SK-N-SH treated with all-trans-retinoic acid at 6 μM for 48 hours (cell line): ENCODE results near the gene RB1.

ENCODE experiments used
- ATAC-seq: fragments of 200-7000 bp; cut with Tn5 transposase; 3 replicates; pipeline ENCODE4 v1.9.1; 2020; ENCODE audit warnings: mild to moderate bottlenecking, moderate library complexity
- ARNTL ChIP-seq: fragments of 450-650 bp; formaldehyde crosslinking; IDR thresholded peaks from 2 replicates; pipeline ENCODE4 v1.5.0; 2020; ENCODE audit warnings: low read depth, mild to moderate bottlenecking, moderate library complexity, borderline replicate concordance
- BACH2 ChIP-seq: fragments of 250-450 bp; sonication (Bioruptor Pico); IDR thresholded peaks from 2 replicates; pipeline ENCODE4 v1.9.0; 2021; ENCODE audit warnings: mild to moderate bottlenecking, borderline replicate concordance
- CSDC2 ChIP-seq: fragments of 250-450 bp; sonication (Bioruptor Pico); IDR thresholded peaks from 2 replicates; pipeline ENCODE4 v1.5.0; 2020; ENCODE audit warnings: mild to moderate bottlenecking, moderate library complexity
- GLIS3 ChIP-seq: fragments of 250-450 bp; sonication (Bioruptor Pico); IDR thresholded peaks from 2 replicates; pipeline ENCODE4 v1.5.0; 2020; ENCODE audit warnings: mild to moderate bottlenecking, moderate library complexity
- ISL1 ChIP-seq: fragments of 250-450 bp; sonication (Bioruptor Pico); IDR thresholded peaks from 2 replicates; pipeline ENCODE4 v2.1.2; 2022; ENCODE audit warnings: mild to moderate bottlenecking, moderate library complexity
- OSR1 ChIP-seq: fragments of 250-450 bp; sonication (Bioruptor Pico); IDR thresholded peaks from 2 replicates; pipeline ENCODE4 v1.8.0; 2022; ENCODE audit warnings: moderate library complexity, mild to moderate bottlenecking, inconsistent platforms
- PPARA ChIP-seq: fragments of 250-450 bp; sonication (Bioruptor Pico); IDR thresholded peaks from 2 replicates; pipeline ENCODE4 v1.5.0; 2020; ENCODE audit warnings: mild to moderate bottlenecking, borderline replicate concordance
- RARB ChIP-seq: fragments of 250-450 bp; sonication (Bioruptor Pico); IDR thresholded peaks from 2 replicates; pipeline ENCODE4 v1.8.0; 2021; ENCODE audit warnings: mild to moderate bottlenecking, moderate library complexity
- TCF4 ChIP-seq: fragments of 250-450 bp; sonication (Bioruptor Pico); IDR thresholded peaks from 2 replicates; pipeline ENCODE4 v1.8.0; 2021; ENCODE audit warnings: mild to moderate bottlenecking, moderate library complexity, borderline replicate concordance
- TOX ChIP-seq: fragments of 250-450 bp; sonication (Bioruptor Pico); IDR thresholded peaks from 2 replicates; pipeline ENCODE4 v1.8.0; 2021; ENCODE audit warnings: mild to moderate bottlenecking, moderate library complexity, borderline replicate concordance
- ZC3H10 ChIP-seq: fragments of 250-450 bp; sonication (Bioruptor Pico); IDR thresholded peaks from 2 replicates; pipeline ENCODE4 v1.5.1; 2021; ENCODE audit warnings: mild to moderate bottlenecking, moderate library complexity
- ZFP3 ChIP-seq: fragments of 250-450 bp; sonication (Bioruptor Pico); IDR thresholded peaks from 2 replicates; pipeline ENCODE4 v1.5.0; 2020; ENCODE audit warnings: mild to moderate bottlenecking, moderate library complexity
- ZNF565 ChIP-seq: fragments of 450-650 bp; formaldehyde crosslinking; conservative IDR thresholded peaks from 2 replicates; pipeline ENCODE4 v1.5.0; 2020; ENCODE audit warnings: low read depth, mild to moderate bottlenecking, moderate library complexity
- ZNF70 ChIP-seq: fragments of 450-650 bp; formaldehyde crosslinking; IDR thresholded peaks from 2 replicates; pipeline ENCODE4 v1.5.0; 2020; ENCODE audit warnings: mild to moderate bottlenecking, moderate library complexity
- ZNF8 ChIP-seq: fragments of 450-650 bp; formaldehyde crosslinking; IDR thresholded peaks from 2 replicates; pipeline ENCODE4 v1.5.0; 2020; ENCODE audit warnings: mild to moderate bottlenecking, moderate library complexity
- TF ChIP-seq, protein P1 (sequence below): fragments of 250-450 bp; sonication (Bioruptor Pico); IDR thresholded peaks from 2 replicates; pipeline ENCODE4 v1.5.1; 2021; ENCODE audit warnings: mild to moderate bottlenecking, moderate library complexity
- TF ChIP-seq, protein P2 (sequence below): fragments of 250-450 bp; sonication (Bioruptor Pico); IDR thresholded peaks from 2 replicates; pipeline ENCODE4 v1.8.0; 2020; ENCODE audit warnings: mild to moderate bottlenecking, moderate library complexity, borderline replicate concordance
- TF ChIP-seq, protein P3 (sequence below): fragments of 250-450 bp; sonication (Bioruptor Pico); IDR thresholded peaks from 2 replicates; pipeline ENCODE4 v1.5.0; 2020; ENCODE audit warnings: mild to moderate bottlenecking, moderate library complexity
- TF ChIP-seq, protein P4 (sequence below): fragments of 250-450 bp; sonication (Bioruptor Pico); IDR thresholded peaks from 2 replicates; pipeline ENCODE4 v1.8.0; 2021; ENCODE audit warnings: low read depth, mild to moderate bottlenecking, moderate library complexity, borderline replicate concordance
- TF ChIP-seq, protein P5 (sequence below): fragments of 250-450 bp; sonication (Bioruptor Pico); IDR thresholded peaks from 2 replicates; pipeline ENCODE4 v1.5.1; 2020; ENCODE audit warnings: low read depth, mild to moderate bottlenecking, moderate library complexity

RB1 gene

DNA sequence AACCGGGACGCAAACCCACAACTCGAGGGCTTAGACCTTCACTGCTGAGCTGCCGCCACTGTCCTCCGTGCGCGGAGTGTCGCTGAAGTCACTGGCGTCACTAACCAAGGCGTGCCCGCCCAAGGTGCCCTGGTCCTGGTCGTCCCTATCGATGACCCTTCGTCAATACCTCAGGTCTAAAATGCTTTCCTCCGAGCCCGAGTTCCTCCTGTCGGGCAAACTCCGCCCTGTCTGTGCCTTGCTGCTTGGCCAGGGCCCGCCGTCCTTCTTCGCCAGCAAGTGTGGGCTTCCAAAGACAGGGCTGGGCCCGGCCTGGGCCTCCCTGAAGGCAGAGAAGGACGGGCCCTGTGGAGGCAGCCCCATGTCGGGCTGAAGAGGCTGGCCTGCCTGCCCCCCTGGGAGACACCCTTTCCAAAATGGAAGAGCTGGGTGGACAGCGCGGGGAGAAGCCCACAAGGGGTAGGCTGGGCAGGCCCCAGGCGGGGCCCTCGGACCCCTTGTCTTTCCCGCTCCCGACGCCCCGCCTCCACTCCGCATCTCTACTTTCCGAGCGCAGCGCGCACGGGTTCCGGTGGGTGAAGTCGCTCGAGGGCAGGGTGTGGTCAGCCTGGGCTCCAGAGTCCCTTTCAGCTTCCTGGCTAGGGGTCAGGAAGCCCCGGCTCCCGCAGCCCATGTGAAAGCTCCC, 13.4 kb downstream of the RB1 start:
- no peak for ATAC-seq
- TF ChIP-seq BACH2 (no peak), CSDC2 (CRISPR knock-in tag) (no peak), RARB (CRISPR knock-in tag) (no peak), ARNTL (CRISPR knock-in tag) (no peak), ZFP3 (no peak), ZNF70 (CRISPR knock-in tag) (no peak), ZC3H10 (no peak), TCF4 (no peak), ZNF8 (CRISPR knock-in tag) (no peak)
- TF ChIP-seq, protein P1, sequence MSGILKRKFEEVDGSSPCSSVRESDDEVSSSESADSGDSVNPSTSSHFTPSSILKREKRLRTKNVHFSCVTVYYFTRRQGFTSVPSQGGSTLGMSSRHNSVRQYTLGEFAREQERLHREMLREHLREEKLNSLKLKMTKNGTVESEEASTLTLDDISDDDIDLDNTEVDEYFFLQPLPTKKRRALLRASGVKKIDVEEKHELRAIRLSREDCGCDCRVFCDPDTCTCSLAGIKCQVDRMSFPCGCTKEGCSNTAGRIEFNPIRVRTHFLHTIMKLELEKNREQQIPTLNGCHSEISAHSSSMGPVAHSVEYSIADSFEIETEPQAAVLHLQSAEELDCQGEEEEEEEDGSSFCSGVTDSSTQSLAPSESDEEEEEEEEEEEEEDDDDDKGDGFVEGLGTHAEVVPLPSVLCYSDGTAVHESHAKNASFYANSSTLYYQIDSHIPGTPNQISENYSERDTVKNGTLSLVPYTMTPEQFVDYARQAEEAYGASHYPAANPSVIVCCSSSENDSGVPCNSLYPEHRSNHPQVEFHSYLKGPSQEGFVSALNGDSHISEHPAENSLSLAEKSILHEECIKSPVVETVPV = no peak
- TF ChIP-seq, all 23 proteins: peak for 0

DNA sequence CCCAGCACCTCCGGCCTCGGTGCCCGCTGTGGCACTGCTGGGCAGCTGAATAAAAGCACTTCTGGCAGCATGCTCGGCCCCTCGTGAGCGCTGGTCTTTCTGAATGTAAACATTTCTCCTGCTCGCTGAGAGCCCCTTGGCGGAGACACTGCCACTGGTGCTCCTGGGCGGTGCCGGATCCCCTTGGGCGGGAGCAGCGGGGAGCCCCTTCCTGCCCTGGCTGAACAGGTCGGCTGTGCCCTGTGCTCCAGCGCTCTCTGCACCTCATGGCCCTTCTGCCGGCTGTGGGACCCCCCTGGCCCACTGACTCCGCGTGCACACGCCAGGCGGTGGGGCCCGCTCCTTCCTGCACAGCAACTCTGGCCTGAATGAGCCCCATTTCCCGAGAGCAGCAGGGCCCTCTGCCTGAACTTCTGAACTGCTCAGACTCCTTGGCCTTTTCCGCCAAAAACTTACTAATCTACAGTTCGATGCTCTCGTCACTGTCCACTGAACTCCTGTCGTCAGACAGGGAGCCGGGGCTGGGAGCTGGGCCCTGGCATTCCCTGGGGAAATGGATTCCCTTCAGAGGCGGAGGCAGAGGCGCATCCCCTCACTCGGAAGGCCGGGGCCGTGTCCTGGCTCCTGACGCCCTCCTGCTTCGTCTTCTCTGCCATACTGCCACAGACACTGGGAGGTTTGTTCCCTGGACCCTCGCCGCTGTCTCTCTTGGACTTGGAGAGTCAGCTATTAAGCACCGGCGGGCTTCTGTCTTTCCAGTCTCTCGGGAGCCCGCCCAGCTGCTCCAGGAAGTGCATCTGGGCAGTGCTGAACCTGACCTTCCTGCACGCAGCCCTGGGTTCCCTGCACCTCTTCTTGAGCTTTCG, 14.2 kb downstream of the RB1 start:
- ATAC-seq = no peak
- TF ChIP-seq, protein P2, sequence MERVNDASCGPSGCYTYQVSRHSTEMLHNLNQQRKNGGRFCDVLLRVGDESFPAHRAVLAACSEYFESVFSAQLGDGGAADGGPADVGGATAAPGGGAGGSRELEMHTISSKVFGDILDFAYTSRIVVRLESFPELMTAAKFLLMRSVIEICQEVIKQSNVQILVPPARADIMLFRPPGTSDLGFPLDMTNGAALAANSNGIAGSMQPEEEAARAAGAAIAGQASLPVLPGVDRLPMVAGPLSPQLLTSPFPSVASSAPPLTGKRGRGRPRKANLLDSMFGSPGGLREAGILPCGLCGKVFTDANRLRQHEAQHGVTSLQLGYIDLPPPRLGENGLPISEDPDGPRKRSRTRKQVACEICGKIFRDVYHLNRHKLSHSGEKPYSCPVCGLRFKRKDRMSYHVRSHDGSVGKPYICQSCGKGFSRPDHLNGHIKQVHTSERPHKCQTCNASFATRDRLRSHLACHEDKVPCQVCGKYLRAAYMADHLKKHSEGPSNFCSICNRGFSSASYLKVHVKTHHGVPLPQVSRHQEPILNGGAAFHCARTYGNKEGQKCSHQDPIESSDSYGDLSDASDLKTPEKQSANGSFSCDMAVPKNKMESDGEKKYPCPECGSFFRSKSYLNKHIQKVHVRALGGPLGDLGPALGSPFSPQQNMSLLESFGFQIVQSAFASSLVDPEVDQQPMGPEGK (CRISPR knock-in tag) = no peak
- TF ChIP-seq ZNF8 (CRISPR knock-in tag) = no peak
- TF ChIP-seq CSDC2 (CRISPR knock-in tag) = no peak
- TF ChIP-seq ISL1 (CRISPR knock-in tag) = no peak
- no peak for TF ChIP-seq PPARA
- no peak for TF ChIP-seq BACH2
- no peak for TF ChIP-seq OSR1 (CRISPR knock-in tag)
- no peak for TF ChIP-seq RARB (CRISPR knock-in tag)
- TF ChIP-seq TOX (CRISPR knock-in tag) = no peak
- TF ChIP-seq ARNTL (CRISPR knock-in tag) = no peak
- TF ChIP-seq, protein P3, sequence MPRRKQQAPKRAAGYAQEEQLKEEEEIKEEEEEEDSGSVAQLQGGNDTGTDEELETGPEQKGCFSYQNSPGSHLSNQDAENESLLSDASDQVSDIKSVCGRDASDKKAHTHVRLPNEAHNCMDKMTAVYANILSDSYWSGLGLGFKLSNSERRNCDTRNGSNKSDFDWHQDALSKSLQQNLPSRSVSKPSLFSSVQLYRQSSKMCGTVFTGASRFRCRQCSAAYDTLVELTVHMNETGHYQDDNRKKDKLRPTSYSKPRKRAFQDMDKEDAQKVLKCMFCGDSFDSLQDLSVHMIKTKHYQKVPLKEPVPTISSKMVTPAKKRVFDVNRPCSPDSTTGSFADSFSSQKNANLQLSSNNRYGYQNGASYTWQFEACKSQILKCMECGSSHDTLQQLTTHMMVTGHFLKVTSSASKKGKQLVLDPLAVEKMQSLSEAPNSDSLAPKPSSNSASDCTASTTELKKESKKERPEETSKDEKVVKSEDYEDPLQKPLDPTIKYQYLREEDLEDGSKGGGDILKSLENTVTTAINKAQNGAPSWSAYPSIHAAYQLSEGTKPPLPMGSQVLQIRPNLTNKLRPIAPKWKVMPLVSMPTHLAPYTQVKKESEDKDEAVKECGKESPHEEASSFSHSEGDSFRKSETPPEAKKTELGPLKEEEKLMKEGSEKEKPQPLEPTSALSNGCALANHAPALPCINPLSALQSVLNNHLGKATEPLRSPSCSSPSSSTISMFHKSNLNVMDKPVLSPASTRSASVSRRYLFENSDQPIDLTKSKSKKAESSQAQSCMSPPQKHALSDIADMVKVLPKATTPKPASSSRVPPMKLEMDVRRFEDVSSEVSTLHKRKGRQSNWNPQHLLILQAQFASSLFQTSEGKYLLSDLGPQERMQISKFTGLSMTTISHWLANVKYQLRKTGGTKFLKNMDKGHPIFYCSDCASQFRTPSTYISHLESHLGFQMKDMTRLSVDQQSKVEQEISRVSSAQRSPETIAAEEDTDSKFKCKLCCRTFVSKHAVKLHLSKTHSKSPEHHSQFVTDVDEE (CRISPR knock-in tag) = no peak
- TF ChIP-seq, protein P4, sequence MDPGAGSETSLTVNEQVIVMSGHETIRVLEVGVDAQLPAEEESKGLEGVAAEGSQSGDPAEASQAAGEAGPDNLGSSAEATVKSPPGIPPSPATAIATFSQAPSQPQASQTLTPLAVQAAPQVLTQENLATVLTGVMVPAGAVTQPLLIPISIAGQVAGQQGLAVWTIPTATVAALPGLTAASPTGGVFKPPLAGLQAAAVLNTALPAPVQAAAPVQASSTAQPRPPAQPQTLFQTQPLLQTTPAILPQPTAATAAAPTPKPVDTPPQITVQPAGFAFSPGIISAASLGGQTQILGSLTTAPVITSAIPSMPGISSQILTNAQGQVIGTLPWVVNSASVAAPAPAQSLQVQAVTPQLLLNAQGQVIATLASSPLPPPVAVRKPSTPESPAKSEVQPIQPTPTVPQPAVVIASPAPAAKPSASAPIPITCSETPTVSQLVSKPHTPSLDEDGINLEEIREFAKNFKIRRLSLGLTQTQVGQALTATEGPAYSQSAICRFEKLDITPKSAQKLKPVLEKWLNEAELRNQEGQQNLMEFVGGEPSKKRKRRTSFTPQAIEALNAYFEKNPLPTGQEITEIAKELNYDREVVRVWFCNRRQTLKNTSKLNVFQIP (CRISPR knock-in tag) = no peak
- TF ChIP-seq, protein P5, sequence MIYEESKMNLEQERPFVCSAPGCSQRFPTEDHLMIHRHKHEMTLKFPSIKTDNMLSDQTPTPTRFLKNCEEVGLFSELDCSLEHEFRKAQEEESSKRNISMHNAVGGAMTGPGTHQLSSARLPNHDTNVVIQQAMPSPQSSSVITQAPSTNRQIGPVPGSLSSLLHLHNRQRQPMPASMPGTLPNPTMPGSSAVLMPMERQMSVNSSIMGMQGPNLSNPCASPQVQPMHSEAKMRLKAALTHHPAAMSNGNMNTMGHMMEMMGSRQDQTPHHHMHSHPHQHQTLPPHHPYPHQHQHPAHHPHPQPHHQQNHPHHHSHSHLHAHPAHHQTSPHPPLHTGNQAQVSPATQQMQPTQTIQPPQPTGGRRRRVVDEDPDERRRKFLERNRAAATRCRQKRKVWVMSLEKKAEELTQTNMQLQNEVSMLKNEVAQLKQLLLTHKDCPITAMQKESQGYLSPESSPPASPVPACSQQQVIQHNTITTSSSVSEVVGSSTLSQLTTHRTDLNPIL (CRISPR knock-in tag) = no peak
- TF ChIP-seq ZC3H10 = no peak
- TF ChIP-seq ZNF565 (CRISPR knock-in tag) = no peak
- TF ChIP-seq ZFP3 = no peak
- no peak for TF ChIP-seq TCF4
- no peak for TF ChIP-seq GLIS3
